Measurements from ENCODE around the gene ZNF256.

Gene ZNF256

GRCh38 chr19:57947419-57948134 is at the start of gene ZNF256:
Gene ZNF256 (minus strand): TSS chr19:57947706. CDS start chr19:57947474, 232 bp downstream.
- DNase-seq, result peak; percentile 90

- DNase-seq, result no peak
These were observed 45.3 kb upstream of the ZNF256 start for GRCh38 chr19:57992841-57993240.

- DNase-seq, result no peak
These were observed 31.2 kb upstream of the ZNF256 start for GRCh38 chr19:57978586-57979289.

- DNase-seq, result no peak
These were observed 26.9 kb upstream of the ZNF256 start, which contains the start of gene C19orf18 for GRCh38 chr19:57974434-57974833. Gene C19orf18 (minus strand): TSS chr19:57974534. CDS start chr19:57974432, 102 bp downstream.

GRCh38 chr19:57964761-57965160 is 17.3 kb upstream of the ZNF256 start:
- DNase-seq, result no peak

- DNase-seq, result no peak
These were observed 14.3 kb upstream of the ZNF256 start for GRCh38 chr19:57961785-57962184.

- no peak for DNase-seq
These were observed 7.5 kb upstream of the ZNF256 start for GRCh38 chr19:57954996-57955395.

GRCh38 chr19:57949702-57950101 is 2.2 kb upstream of the ZNF256 start:
- DNase-seq, result no peak

- no peak for DNase-seq
These were observed 1.8 kb upstream of the ZNF256 start for GRCh38 chr19:57949296-57949695.

- DNase-seq, result no peak
These were observed 453 bp downstream of the ZNF256 start for GRCh38 chr19:57947088-57947418.

GRCh38 chr19:57946316-57946715 is 1.2 kb downstream of the ZNF256 start:
- no peak for DNase-seq

GRCh38 chr19:57941593-57941992 is 5.9 kb downstream of the ZNF256 start:
- DNase-seq, result no peak

GRCh38 chr19:57935731-57936130 is 11.8 kb downstream of the ZNF256 start:
- DNase-seq, result no peak

GRCh38 chr19:57934820-57935665 is 12.5 kb downstream of the ZNF256 start, which contains the start of gene ZNF418:
Gene ZNF418 (minus strand): TSS chr19:57935402. CDS start chr19:57933822, 1,580 bp downstream.
- DNase-seq, result peak; percentile 11

- no peak for DNase-seq
These were observed 19.9 kb downstream of the ZNF256 start for GRCh38 chr19:57927587-57927986.

GRCh38 chr19:57916168-57916995 is 31.1 kb downstream of the ZNF256 start, which contains the start of gene ZNF417:
Gene ZNF417 (minus strand): TSS chr19:57916592. CDS start chr19:57916411, 181 bp downstream.
- peak; percentile 71 for DNase-seq

- DNase-seq, result no peak
These were observed 33.0 kb downstream of the ZNF256 start for GRCh38 chr19:57914531-57914930.

GRCh38 chr19:57907394-57907793 is 40.1 kb downstream of the ZNF256 start:
- DNase-seq, result no peak

- no peak for DNase-seq
These were observed 42.2 kb downstream of the ZNF256 start for GRCh38 chr19:57905258-57905657.

GRCh38 chr19:57903618-57904184 is 43.8 kb downstream of the ZNF256 start:
- no peak for DNase-seq

- no peak for DNase-seq
These were observed 47.2 kb downstream of the ZNF256 start for GRCh38 chr19:57900311-57900710.
